GM21619 (cell line): ENCODE measurements around the gene VAPB.
A peak's percentile ranks its signal among the peaks of the same experiment; 100 is the strongest.

ENCODE experiments used
- ATAC-seq: cut with Tn5 transposase; IDR thresholded peaks from one replicate; pipeline ENCODE4 v1.9.1; 2021; ENCODE audit not compliant: unreplicated experiment

The VAPB gene

GRCh38 chr20:58458342-58459057 is 69.5 kb downstream of the VAPB start:
- ATAC-seq: peak; percentile 96

DNA sequence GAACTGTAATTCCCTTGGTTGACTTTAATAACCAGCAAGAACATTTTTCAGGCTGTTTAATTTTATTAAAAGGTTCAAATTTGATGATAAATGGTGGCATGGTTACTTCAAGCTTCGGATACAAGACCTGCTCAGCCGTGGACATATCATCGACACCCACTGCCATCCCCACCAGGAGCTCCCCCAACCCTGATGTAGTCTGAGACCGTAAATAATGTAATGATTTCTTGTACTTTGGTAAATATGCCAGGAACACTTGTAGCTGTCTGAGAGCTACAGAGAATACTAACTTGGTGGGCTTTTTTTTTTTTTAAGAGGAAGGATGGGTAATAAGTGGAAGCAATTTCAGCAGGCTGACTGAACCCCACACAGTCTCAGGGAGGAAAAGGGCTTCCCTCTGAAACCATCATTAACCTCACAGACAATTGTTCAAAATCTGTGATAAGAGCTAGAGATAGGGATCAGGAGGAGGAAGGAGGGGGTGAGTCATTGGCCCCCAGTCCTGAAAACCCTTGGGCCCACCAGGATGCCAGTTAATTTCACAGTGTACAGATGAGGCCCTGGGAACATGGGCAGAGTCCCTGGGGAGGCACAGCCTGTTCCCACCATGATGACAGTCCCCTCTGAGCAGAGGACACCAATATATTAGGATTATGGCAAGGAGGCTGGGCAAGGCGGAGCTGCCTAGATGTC is 70.2 kb downstream of the VAPB start:
- ATAC-seq: peak; percentile 20

DNA sequence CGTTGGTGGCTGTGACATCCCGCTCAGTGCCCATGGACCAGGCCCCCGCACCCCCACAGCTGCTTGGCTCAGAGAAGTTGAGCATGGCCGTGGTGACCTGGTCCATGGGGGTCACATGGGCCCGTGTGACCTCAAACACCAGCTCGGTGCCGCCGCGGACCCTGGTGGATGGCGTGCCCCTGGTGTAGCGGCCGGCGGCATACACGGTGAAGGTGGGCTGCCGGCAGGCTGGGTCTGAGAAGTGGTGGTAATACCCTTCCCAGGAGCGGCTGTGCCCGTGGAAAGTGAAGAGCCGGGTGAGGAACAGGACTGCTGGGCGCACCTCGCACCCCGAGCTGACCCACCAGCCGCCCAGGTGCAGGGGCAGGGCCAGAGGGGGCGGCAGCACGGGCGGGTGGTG is 72.1 kb downstream of the VAPB start:
- no peak for ATAC-seq

DNA sequence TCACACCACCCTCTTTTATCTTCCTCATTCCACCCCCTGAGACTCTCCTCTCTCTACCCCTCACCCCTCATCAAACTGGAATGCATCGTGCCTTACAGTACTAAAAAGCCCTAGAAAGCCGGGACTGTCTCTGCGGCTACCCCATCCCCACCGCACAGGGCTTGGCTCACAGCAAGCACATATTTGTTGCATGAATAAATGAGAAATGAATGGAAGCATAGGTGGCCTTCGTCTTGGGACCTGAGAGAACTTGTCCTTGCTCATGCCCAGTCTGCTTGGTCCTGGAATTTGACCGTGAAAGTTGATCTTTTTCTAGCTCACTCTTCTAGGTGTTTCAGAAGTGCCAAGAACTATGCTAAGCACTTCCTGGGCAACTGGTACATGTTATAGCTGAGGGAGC is 72.9 kb downstream of the VAPB start:
- no peak for ATAC-seq

- no peak for ATAC-seq
Measured at GRCh38 chr20:58463256-58463655, 74.2 kb downstream of the VAPB start.

GRCh38 chr20:58464838-58465237 is 75.8 kb downstream of the VAPB start:
- no peak for ATAC-seq

GRCh38 chr20:58466095-58466708 is 77.2 kb downstream of the VAPB start:
- ATAC-seq: no peak

DNA sequence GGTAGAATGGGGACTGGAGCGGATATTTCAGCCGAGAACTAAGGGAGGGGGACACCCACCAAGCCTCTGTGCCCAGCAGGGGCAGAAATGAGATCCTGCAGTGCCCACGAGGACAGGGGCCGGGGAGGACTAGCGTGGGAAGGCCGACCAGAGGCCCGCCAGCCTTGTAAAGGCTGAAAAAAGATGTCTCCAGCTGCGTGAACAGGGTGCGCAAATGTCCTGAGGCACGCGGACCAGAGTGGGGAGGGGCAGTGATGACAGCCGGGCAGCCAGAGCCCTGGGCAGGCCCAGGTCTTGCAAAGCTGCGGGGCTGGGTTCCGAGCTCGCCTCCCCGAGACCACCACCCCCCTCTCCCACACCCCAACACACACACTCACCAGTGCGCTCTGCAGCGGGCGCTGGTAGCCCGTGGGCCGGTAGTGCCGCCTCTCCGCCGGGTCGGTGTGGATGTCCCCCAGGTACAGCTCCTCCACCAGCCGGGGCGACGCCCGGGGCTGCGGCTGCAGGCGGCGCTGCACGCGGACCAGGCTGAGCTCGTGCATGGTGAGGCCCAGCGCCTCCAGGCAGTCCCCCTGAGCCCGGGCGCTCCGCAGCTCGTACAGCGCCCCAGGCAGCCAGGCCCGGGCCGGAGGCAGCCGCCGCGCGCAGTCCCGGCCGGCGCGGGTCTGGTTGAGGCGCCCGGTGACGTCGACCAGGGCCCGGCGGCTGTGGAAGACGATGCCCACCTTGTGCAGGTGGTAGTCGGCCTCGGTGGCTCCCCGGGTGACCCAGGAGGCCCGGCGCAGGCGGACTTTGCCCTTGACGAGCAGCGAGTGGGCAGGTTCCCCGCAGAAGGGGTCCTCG is 77.9 kb downstream of the VAPB start:
- no peak for ATAC-seq

DNA sequence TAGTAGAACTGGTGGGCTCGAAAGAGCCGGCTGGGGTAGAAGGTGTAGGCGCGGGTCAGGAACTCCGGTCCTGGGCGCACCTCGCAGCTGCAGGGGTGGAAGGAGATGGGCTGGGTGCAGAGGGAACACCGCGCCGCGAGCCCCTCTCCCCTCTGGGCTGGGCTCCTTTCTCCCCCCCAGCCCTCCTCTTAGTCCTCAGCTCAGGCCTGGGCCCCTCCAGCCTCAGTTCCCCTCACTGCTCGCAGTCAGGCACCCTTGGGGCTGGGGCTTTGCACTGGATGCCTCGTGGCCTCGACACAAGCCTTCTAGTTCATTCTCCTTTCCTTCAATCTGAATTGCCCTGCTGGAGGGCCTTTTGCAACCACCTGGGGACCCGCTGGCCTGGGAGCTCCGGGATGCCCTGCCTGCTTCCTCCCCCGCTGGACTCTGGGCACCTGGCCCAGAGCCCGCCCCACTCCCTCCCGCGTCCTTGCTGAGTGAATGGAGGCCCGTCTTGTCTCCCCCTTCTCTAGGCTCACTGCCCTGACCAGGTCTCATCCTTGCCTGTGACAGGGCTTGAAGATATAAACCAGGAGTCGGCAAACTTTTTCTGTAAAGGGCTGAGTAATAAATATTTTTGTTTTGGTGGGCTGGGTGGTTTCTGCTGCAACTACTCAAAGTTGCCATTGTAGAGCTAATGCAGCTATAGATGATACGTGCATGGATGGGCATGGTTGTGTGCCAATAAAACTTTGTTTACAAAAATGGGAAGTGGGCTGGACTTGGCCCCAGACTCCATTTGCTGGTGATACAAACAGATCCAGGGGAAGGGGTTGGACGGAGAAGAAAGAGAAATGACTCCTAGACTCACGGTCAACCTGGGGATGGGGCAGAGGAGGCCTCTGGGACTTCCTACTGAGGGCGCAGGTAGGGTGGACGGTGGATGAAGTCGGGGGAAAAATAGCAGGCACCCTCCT is 78.8 kb downstream of the VAPB start:
- ATAC-seq: no peak

- ATAC-seq: no peak
Measured at GRCh38 chr20:58469616-58470015, 80.6 kb downstream of the VAPB start.

DNA sequence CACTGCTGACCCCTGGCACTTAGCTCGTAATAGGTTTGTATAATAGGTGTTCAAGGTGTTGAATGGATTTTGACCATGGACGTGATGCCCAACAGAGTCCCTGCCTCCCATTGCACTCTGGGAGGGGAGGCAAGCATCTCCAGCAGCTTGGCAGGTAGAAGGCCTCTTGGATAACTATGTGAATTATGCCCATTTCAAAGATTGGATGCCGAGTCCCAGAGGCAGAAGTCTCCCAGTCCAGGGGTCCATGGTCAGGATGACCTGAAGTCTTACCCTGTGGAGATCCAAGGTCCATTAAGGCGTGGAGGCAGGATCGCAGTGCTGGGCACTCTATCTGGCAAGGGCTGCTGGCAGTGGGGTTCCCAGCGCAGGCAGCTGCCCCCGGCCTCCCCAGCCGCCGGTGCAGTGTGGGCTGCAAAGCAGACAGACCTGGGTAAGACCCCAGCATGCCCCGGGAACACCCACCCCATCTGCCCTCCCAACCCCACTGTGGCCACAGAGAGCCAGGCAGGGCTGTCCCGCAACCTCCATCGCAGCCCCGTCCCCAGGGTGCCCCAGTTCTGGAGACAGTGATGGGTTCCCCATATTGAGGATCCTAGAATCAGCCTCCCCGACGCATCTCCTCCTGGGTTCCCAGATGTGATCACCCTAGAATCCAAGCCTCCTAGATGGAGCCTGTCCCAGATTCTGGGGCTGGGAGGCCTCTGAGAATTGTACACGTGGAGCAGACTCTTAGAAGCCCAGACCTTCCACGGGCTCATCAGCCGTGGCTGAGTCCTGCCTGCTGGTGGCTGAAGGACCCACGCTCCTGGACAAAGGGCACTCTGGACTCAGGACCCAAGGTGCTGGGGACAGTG is 81.5 kb downstream of the VAPB start:
- ATAC-seq: no peak

DNA sequence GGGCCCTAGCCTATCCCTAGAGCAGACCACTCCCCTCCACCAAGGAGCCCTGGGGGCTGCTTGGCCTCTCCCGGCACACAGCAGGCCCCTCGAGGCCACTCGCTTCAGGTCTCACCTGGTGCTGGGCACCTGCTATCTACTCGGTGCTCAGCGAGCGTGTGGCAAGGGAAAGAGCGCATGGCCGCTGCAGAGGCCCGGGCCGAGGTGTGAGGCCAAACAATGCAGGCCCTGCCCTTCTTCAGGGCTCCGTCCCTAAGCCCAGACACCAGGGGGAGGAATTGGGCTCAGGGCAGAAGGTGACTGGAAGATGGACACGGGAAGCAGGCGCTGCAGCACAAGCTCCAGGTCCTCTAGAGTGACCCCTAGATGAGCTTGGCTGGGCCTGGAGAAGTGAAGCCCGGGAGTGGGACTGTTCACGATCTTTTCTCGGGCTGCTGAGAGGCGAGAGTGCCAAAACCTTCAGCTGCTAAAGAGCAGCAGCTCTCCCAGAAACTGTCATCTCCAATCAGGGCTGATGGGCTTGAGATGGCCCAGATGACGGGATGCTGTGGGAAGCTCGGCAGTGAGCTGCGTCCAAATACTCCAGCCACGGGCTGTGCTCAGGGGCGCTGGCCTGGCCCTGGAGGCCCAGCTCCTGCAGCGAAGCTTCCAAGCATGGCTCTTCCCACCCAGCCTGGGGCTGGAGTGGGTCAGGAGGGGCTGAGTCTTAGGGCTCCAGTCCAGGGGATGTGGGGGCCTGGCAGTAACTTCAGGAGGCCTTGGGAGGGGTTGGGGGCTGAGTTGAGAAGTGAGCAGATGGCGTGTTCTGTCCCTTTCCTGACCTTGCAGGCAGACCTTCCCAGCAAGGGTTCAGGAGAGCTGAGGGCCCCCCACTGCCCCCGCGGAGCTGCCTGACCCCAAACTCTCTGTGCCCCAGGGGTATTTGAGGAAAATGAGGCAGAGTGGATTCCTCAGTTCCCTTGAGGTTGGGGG is 82.5 kb downstream of the VAPB start:
- ATAC-seq: no peak

GRCh38 chr20:58472273-58473018 is 83.4 kb downstream of the VAPB start:
- ATAC-seq: no peak

DNA sequence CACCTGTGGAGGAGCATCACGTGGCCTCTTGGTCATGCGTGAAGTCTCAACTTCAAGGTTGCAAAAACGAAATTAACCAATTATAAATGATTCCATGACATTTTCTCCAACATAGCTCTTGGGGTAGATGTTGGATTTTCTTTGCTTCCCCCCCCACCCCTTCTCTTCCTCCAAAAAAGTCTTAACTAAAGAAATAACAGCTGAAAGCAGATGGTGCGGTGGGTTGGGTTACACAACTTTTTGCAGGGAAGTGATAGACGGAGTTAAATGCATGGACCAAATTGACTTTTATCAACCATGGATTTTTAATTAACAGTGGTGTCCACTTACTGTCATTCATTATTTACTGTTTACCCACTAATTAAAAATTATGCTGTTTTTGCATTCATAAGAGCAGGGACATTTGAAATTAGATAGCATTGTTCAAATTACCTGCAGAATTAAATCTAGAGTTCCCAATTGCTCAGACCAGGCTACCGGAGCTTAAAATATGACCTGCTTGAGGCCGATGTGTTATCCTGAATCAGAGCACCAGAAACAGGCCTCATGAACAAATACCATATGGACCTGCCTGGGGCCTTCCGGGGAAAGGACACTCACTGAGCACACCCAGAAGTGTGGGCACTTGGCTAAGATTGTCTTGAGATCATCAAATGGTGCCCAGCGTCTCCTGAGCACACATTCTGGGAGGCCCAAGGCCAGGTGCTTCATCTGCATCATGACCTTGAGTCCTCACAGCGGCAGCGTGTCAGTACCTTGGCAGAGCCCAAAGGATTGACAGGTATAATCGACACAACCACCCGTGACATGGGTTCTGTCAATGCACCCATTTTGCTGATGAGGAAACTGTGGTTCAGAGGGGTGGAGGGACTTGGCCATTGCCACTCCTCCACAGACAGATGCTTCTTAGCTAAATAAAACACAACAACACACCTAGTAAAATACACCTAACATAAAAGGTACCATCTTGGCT is 84.7 kb downstream of the VAPB start:
- ATAC-seq: no peak

- no peak for ATAC-seq
Measured at GRCh38 chr20:58475466-58475865, 86.4 kb downstream of the VAPB start.

DNA sequence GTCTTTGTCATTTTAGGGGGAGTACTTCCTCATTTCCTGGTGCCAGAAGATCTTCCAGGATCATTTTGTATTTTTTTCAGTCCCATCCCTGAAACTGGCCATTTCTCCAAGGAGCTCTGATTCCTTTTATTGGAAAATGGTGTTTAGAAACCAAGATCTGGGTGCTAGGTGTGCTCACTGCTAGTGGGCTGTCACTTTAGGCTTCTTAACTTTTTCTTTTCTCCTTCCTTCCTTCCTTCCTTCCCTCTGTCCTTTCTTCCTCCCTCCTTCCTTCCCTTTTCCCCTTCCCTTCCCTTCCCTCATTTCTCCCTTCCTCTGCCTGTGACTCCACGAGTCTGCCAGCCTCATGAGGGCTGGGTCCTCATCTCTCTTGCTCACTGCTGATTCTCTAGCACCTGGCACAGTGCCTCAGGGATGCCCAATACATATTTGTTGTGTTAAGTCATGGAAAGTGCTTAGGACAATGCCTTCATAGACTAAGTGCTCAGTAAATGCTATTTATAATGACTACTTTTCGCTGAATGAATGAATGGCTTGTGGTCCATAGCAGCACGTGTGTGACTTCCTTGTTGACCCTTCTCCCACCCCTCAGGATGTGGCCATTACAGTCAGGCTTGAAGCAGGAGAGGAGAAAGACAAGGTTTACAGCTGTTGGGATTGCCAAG is 89.2 kb downstream of the VAPB start:
- ATAC-seq: no peak
